ENCODE results near the gene WDPCP. TPM values are rescaled to one million over a fixed set of nuclear protein-coding genes. Genes with fewer than 3 reads are reported as not detected.

Gene WDPCP
- total and polyA plus RNA-seq, 10 of the 15 experiments (the other 5 are each of a cell fraction or from before 2014, with no cell fraction given) = 2.1 to 7.9 (median 4.6) TPM

- H3K9me3 ChIP-seq (replicated peaks; ENCODE audit: control insufficient read depth, insufficient read depth, low read length) = no peaks in the 10 kb centered on the region; the same call in 2 of the 3 replicates
- H3K27ac ChIP-seq (ENCODE audit: control insufficient read depth, insufficient read depth) = no peak overlapping the region
- H2AFZ ChIP-seq (ENCODE audit: control insufficient read depth, low read depth, low read length) = no peak overlapping the region
- no peak overlapping the region for H3K4me2 ChIP-seq (ENCODE audit: control insufficient read depth, insufficient read depth)
- no peaks in the 10 kb centered on the region for H3K79me2 ChIP-seq (ENCODE audit: control insufficient read depth, insufficient read depth, low read length)
- intact Hi-C loops (cut with micrococcal nuclease; ENCODE audit: unreplicated experiment) (no loop called here), in situ Hi-C loops (cut with MboI) (no loop called here)
- CTCF ChIA-PET = interaction anchor here (0.6 kb wide), 1 partner anchor 74 kb away, joined by 3 read pairs; no protein-coding TSS in a partner anchor
- H4K20me1 ChIP-seq (ENCODE audit: control insufficient read depth, insufficient read depth) = no peaks in the 10 kb centered on the region
- POLR2A ChIA-PET = no interaction called here
- H3K4me3 ChIP-seq = no peak overlapping the region
- H3K27me3 ChIP-seq (replicated peaks in 1 of 2; ENCODE audit: control insufficient read depth in 2 of 2, insufficient read depth in 2 of 2, low read length in 1 of 2) = no peaks in the 10 kb centered on the region
- SMC1A ChIA-PET (ENCODE audit: uncharacterized antibody, unreplicated experiment) = interaction anchor here (0.5 kb wide), 1 partner anchor 238 kb away, joined by 4 read pairs; no protein-coding TSS in a partner anchor
- no peak overlapping the region for H3K9ac ChIP-seq (ENCODE audit: control insufficient read depth, insufficient read depth, low read length)
- RAD21 ChIA-PET (ENCODE audit: unreplicated experiment) = no interaction called here
- no peaks in the 10 kb centered on the region for H3K4me1 ChIP-seq (ENCODE audit: control insufficient read depth, insufficient read depth, low read length)
- BruUV-seq (replicated peaks) = no TSS peak
- no peaks in the 10 kb centered on the region for H3K36me3 ChIP-seq (ENCODE audit: control insufficient read depth in 2 of 2, insufficient read depth in 2 of 2, low read length in 1 of 2)
- WGBS (ENCODE audit: insufficient coverage, insufficient replicate concordance, low lambda C conversion rate, missing lambda C conversion rate) = 35% methylated on average over 1 of the region's 1 CpG
- ATAC-seq (no peak), FAIRE-seq (no peak), DNase-seq (ENCODE audit: low read depth, low spot score) (no peak)
- TF ChIP-seq, protein P1, sequence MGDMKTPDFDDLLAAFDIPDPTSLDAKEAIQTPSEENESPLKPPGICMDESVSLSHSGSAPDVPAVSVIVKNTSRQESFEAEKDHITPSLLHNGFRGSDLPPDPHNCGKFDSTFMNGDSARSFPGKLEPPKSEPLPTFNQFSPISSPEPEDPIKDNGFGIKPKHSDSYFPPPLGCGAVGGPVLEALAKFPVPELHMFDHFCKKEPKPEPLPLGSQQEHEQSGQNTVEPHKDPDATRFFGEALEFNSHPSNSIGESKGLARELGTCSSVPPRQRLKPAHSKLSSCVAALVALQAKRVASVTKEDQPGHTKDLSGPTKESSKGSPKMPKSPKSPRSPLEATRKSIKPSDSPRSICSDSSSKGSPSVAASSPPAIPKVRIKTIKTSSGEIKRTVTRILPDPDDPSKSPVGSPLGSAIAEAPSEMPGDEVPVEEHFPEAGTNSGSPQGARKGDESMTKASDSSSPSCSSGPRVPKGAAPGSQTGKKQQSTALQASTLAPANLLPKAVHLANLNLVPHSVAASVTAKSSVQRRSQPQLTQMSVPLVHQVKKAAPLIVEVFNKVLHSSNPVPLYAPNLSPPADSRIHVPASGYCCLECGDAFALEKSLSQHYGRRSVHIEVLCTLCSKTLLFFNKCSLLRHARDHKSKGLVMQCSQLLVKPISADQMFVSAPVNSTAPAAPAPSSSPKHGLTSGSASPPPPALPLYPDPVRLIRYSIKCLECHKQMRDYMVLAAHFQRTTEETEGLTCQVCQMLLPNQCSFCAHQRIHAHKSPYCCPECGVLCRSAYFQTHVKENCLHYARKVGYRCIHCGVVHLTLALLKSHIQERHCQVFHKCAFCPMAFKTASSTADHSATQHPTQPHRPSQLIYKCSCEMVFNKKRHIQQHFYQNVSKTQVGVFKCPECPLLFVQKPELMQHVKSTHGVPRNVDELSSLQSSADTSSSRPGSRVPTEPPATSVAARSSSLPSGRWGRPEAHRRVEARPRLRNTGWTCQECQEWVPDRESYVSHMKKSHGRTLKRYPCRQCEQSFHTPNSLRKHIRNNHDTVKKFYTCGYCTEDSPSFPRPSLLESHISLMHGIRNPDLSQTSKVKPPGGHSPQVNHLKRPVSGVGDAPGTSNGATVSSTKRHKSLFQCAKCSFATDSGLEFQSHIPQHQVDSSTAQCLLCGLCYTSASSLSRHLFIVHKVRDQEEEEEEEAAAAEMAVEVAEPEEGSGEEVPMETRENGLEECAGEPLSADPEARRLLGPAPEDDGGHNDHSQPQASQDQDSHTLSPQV (IDR thresholded peaks at IDR 0.05) = no peak
- no peak for TF ChIP-seq ZBED1 (IDR thresholded peaks at IDR 0.05; ENCODE audit: borderline replicate concordance)
- no peak for TF ChIP-seq ZNF687 (IDR thresholded peaks at IDR 0.05)
- TF ChIP-seq E2F4 (IDR thresholded peaks at IDR 0.05; ENCODE audit: low read depth, low read length) = no peak
- no peak for TF ChIP-seq RCOR1 (conservative IDR thresholded peaks at IDR 0.05; ENCODE audit: low read depth, low read length)
- TF ChIP-seq USF1 (IDR thresholded peaks at IDR 0.05; ENCODE audit: borderline replicate concordance, extremely low read length, insufficient read depth, low read depth, low read length) = no peak
- no peak for TF ChIP-seq RUNX3 (IDR thresholded peaks at IDR 0.05; ENCODE audit: low read length)
- no peak for TF ChIP-seq SMARCA5 (IDR thresholded peaks at IDR 0.05)
- TF ChIP-seq, protein P2, sequence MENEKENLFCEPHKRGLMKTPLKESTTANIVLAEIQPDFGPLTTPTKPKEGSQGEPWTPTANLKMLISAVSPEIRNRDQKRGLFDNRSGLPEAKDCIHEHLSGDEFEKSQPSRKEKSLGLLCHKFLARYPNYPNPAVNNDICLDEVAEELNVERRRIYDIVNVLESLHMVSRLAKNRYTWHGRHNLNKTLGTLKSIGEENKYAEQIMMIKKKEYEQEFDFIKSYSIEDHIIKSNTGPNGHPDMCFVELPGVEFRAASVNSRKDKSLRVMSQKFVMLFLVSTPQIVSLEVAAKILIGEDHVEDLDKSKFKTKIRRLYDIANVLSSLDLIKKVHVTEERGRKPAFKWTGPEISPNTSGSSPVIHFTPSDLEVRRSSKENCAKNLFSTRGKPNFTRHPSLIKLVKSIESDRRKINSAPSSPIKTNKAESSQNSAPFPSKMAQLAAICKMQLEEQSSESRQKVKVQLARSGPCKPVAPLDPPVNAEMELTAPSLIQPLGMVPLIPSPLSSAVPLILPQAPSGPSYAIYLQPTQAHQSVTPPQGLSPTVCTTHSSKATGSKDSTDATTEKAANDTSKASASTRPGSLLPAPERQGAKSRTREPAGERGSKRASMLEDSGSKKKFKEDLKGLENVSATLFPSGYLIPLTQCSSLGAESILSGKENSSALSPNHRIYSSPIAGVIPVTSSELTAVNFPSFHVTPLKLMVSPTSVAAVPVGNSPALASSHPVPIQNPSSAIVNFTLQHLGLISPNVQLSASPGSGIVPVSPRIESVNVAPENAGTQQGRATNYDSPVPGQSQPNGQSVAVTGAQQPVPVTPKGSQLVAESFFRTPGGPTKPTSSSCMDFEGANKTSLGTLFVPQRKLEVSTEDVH (IDR thresholded peaks at IDR 0.05; ENCODE audit: low read depth, partially characterized antibody) = no peak
- no peak for TF ChIP-seq YBX1 (IDR thresholded peaks at IDR 0.05)
- TF ChIP-seq KLF5 (IDR thresholded peaks at IDR 0.05; ENCODE audit: partially characterized antibody) = no peak
Measured at GRCh38 chr2:63310614-63311013, 277.7 kb downstream of the WDPCP start.
